ENCODE results near the gene FOXE1.

FOXE1 gene

DNA sequence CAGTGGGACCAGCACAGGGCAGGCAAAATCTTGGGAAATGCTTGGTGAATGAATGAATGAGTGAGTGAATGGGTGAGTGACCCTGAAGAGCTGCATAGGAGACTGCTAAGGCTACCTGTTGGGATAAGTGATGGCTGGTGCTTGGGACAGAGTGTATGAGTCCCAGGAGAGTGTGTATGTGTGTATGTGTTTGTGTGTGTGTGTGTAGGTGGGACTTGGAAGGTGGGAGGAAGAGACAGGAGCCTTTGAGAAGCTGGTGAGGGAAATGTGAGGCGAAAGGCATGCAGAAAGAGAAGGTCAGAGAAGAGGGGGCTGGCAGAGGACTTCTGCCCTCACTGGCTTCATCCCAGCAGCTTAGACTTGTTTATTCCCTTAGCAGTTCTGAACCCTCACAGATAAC is 33.3 kb upstream of the FOXE1 start:
- Histone ChIP-seq H3K27ac (replicated peaks) (no peak overlapping the region), H3K27me3 (ENCODE audit: insufficient read depth, poor library complexity, severe bottlenecking) (peaks cover 4% of the 10 kb centered on the region), H3K4me3 (replicated peaks; ENCODE audit: insufficient read depth, low read length) (no peak overlapping the region)
- TF ChIP-seq, protein P1, sequence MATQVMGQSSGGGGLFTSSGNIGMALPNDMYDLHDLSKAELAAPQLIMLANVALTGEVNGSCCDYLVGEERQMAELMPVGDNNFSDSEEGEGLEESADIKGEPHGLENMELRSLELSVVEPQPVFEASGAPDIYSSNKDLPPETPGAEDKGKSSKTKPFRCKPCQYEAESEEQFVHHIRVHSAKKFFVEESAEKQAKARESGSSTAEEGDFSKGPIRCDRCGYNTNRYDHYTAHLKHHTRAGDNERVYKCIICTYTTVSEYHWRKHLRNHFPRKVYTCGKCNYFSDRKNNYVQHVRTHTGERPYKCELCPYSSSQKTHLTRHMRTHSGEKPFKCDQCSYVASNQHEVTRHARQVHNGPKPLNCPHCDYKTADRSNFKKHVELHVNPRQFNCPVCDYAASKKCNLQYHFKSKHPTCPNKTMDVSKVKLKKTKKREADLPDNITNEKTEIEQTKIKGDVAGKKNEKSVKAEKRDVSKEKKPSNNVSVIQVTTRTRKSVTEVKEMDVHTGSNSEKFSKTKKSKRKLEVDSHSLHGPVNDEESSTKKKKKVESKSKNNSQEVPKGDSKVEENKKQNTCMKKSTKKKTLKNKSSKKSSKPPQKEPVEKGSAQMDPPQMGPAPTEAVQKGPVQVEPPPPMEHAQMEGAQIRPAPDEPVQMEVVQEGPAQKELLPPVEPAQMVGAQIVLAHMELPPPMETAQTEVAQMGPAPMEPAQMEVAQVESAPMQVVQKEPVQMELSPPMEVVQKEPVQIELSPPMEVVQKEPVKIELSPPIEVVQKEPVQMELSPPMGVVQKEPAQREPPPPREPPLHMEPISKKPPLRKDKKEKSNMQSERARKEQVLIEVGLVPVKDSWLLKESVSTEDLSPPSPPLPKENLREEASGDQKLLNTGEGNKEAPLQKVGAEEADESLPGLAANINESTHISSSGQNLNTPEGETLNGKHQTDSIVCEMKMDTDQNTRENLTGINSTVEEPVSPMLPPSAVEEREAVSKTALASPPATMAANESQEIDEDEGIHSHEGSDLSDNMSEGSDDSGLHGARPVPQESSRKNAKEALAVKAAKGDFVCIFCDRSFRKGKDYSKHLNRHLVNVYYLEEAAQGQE (IDR thresholded peaks at IDR 0.05; ENCODE audit: insufficient replicate concordance, low read depth), result no peak
- TF ChIP-seq GABPA (IDR thresholded peaks at IDR 0.05; ENCODE audit: low read depth) (no peak), SPI1 (IDR thresholded peaks at IDR 0.05; ENCODE audit: borderline replicate concordance, low read depth) (no peak), POLR2AphosphoS5 (IDR thresholded peaks at IDR 0.05; ENCODE audit: low read depth) (no peak)
- TF ChIP-seq, protein P2, sequence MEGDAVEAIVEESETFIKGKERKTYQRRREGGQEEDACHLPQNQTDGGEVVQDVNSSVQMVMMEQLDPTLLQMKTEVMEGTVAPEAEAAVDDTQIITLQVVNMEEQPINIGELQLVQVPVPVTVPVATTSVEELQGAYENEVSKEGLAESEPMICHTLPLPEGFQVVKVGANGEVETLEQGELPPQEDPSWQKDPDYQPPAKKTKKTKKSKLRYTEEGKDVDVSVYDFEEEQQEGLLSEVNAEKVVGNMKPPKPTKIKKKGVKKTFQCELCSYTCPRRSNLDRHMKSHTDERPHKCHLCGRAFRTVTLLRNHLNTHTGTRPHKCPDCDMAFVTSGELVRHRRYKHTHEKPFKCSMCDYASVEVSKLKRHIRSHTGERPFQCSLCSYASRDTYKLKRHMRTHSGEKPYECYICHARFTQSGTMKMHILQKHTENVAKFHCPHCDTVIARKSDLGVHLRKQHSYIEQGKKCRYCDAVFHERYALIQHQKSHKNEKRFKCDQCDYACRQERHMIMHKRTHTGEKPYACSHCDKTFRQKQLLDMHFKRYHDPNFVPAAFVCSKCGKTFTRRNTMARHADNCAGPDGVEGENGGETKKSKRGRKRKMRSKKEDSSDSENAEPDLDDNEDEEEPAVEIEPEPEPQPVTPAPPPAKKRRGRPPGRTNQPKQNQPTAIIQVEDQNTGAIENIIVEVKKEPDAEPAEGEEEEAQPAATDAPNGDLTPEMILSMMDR (IDR thresholded peaks at IDR 0.05; ENCODE audit: insufficient read depth, low read length), result no peak
- no peak for DNase-seq (ENCODE audit: low read depth in 1 of 2, low spot score in 1 of 2)

GRCh38 chr9:97820373-97820772 is 32.7 kb upstream of the FOXE1 start:
- Histone ChIP-seq H3K27ac (replicated peaks) (no peak overlapping the region), H3K27me3 (ENCODE audit: insufficient read depth, poor library complexity, severe bottlenecking) (peaks cover 4% of the 10 kb centered on the region), H3K4me3 (replicated peaks; ENCODE audit: insufficient read depth, low read length) (no peak overlapping the region)
- TF ChIP-seq, protein P1 (IDR thresholded peaks at IDR 0.05; ENCODE audit: insufficient replicate concordance, low read depth), result no peak
- TF ChIP-seq, protein P2 (IDR thresholded peaks at IDR 0.05; ENCODE audit: insufficient read depth, low read length), result no peak
- no peak for TF ChIP-seq GABPA (IDR thresholded peaks at IDR 0.05; ENCODE audit: low read depth)
- TF ChIP-seq POLR2AphosphoS5 (IDR thresholded peaks at IDR 0.05; ENCODE audit: low read depth), result no peak
- TF ChIP-seq SPI1 (IDR thresholded peaks at IDR 0.05; ENCODE audit: borderline replicate concordance, low read depth), result no peak
- no peak for DNase-seq (ENCODE audit: low read depth in 1 of 2, low spot score in 1 of 2)

- H3K27ac ChIP-seq (replicated peaks), result no peak overlapping the region
- H3K4me3 ChIP-seq (replicated peaks; ENCODE audit: insufficient read depth, low read length), result no peak overlapping the region
- no peak for DNase-seq (ENCODE audit: low read depth in 1 of 2, low spot score in 1 of 2)
- no peaks in the 10 kb centered on the region for H3K27me3 ChIP-seq (ENCODE audit: insufficient read depth, poor library complexity, severe bottlenecking)
- TF ChIP-seq, protein P1 (IDR thresholded peaks at IDR 0.05; ENCODE audit: insufficient replicate concordance, low read depth), result no peak
- TF ChIP-seq SPI1 (IDR thresholded peaks at IDR 0.05; ENCODE audit: borderline replicate concordance, low read depth) (no peak), POLR2AphosphoS5 (IDR thresholded peaks at IDR 0.05; ENCODE audit: low read depth) (no peak), GABPA (IDR thresholded peaks at IDR 0.05; ENCODE audit: low read depth) (no peak)
- TF ChIP-seq, protein P2 (IDR thresholded peaks at IDR 0.05; ENCODE audit: insufficient read depth, low read length), result no peak
These were observed 21.9 kb upstream of the FOXE1 start for GRCh38 chr9:97830884-97831829.
